NT2/D1 (cell line): Measurements from ENCODE around the gene TGFBR2.

Experiments used
- SUZ12 ChIP-seq: IDR thresholded peaks from 2 replicates; pipeline ENCODE4 v1.6.1; 2011; ENCODE audit not compliant: insufficient read length, insufficient read depth; ENCODE audit errors: extremely low read depth
- YY1 ChIP-seq: IDR thresholded peaks from 2 replicates; pipeline ENCODE4 v1.6.1; 2011; ENCODE audit not compliant: insufficient read length, insufficient read depth
- ZNF274 ChIP-seq: IDR thresholded peaks from 2 replicates; pipeline ENCODE4 v1.6.1; 2011; ENCODE audit warnings: mild to moderate bottlenecking, low read depth, low read length

GRCh38 chr3:30661098-30661873, 54.9 kb downstream of the TGFBR2 start:
- TF ChIP-seq ZNF274 (no peak), YY1 (no peak), SUZ12 (no peak)
